Measurements from ENCODE around the gene CMIP. TPM values are rescaled to one million over a fixed set of nuclear protein-coding genes. Genes with fewer than 3 reads are reported as not detected.
A peak's percentile ranks its signal among the peaks of the same experiment; 100 is the strongest.

CMIP gene
- total RNA-seq, 1 experiment from 2014 or later = 48.2 TPM

- Histone ChIP-seq H3K4me1 (ENCODE audit: insufficient read depth, low read length) (no peaks in the 10 kb centered on the region; the same call in 1 of the 2 replicates), H3K9ac (ENCODE audit: extremely low read depth, insufficient read length, low read length) (no peak overlapping the region), H4K8ac (replicated peaks; ENCODE audit: insufficient read length, low read depth, low read length) (no peak overlapping the region), H3K27me3 (ENCODE audit: insufficient read depth, low read length) (no peaks in the 10 kb centered on the region), H3T11ph (ENCODE audit: low read length) (no peak overlapping the region), H3K4ac (ENCODE audit: low read depth, low read length) (no peak overlapping the region), H4K91ac (ENCODE audit: insufficient read length, low read depth, low read length) (no peak overlapping the region), H3K23ac (ENCODE audit: insufficient read length, low read depth, low read length) (no peak overlapping the region), H3K23me2 (ENCODE audit: insufficient read length, low read depth, low read length, poor library complexity, severe bottlenecking) (no peaks in the 10 kb centered on the region), H4K20me1 (ENCODE audit: control insufficient read depth, insufficient read depth, insufficient read length) (no peaks in the 10 kb centered on the region), H2BK120ac (ENCODE audit: low read depth, low read length, poor library complexity, severe bottlenecking) (no peak overlapping the region), H3K56ac (ENCODE audit: insufficient read length, low read depth, low read length) (no peak overlapping the region), H3K18ac (ENCODE audit: insufficient read length, low read depth, low read length) (no peak overlapping the region), H3K9me3 (ENCODE audit: control insufficient read depth, low read depth, low read length) (no peaks in the 10 kb centered on the region), H3K79me2 (ENCODE audit: insufficient read depth, low read length) (no peaks in the 10 kb centered on the region), H3K14ac (ENCODE audit: insufficient read depth, low read length) (no peak overlapping the region), H2AK5ac (ENCODE audit: insufficient read length, low read length) (no peak overlapping the region), H3K79me1 (ENCODE audit: insufficient read depth, low read depth, low read length, poor library complexity, severe bottlenecking) (no peaks in the 10 kb centered on the region), H4K5ac (ENCODE audit: insufficient read length, low read depth, low read length) (no peak overlapping the region), H2BK12ac (ENCODE audit: insufficient read length, low read depth, low read length) (no peak overlapping the region), H2BK20ac (ENCODE audit: low read depth, low read length, poor library complexity, severe bottlenecking) (no peak overlapping the region), H2BK5ac (ENCODE audit: insufficient read length, low read length) (no peak overlapping the region), H3K27ac (ENCODE audit: insufficient read length, low read depth, low read length) (no peak overlapping the region), H3K4me2 (ENCODE audit: insufficient read depth, insufficient read length, low read length) (no peak overlapping the region), H2BK15ac (ENCODE audit: low read depth, low read length) (no peak overlapping the region), H2AFZ (ENCODE audit: low read length) (no peak overlapping the region)
- no peak for DNase-seq
- Mint-ChIP-seq H3K27me3 (ENCODE audit: low read depth) (peaks cover 2% of the 10 kb centered on the region; the same call in 1 of the 2 replicates), H3K4me3 (no peak overlapping the region), H3K4me1 (peaks cover 14 to 29% of the 10 kb centered on the region in 2 experiments), H3K36me3 (ENCODE audit: insufficient read depth in 1 of 3, low read depth in 3 of 3) (peaks cover 0 to 4% (median 0%) of the 10 kb centered on the region in 3 experiments; a peak in 3 of 7 replicates), H3K27ac (no peak overlapping the region; a peak in 1 of 7 replicates), H3K9me3 (peaks cover 3 to 4% of the 10 kb centered on the region in 2 experiments; a peak in 2 of 5 replicates)
- peak; percentile 81 for TF ChIP-seq CTCF (conservative IDR thresholded peaks at IDR 0.05)
- no CpG with 5 or more reads among the region's 8 CpGs for WGBS (ENCODE audit: extremely low coverage, insufficient read length, low lambda C conversion rate)
Measured at GRCh38 chr16:81723098-81723723, 278.6 kb downstream of the CMIP start.

All from H9 (cell line).